Stimulated activated CD4-positive, alpha-beta T cell treated with anti-CD3 and anti-CD28 coated beads, Interleukin-12 subunit alpha, Interleukin-12 subunit beta, amount 100 ng/mL, for 4 hours (primary cell): ENCODE results near the gene RAD51B.

ENCODE experiments used
- DNase-seq: peaks from one replicate; pipeline ENCODE4 v3.0.0-alpha.2; 2020

Gene RAD51B

GRCh38 chr14:68775614-68776126, 956.1 kb downstream of the RAD51B start:
- no peak for DNase-seq

GRCh38 chr14:68777644-68778043, 958.1 kb downstream of the RAD51B start:
- no peak for DNase-seq
